Measurements from ENCODE around the gene CA4.
"Not testable (repeated sequence)": the region's sequence is repeated elsewhere in the genome, so short reads cannot be mapped to it uniquely, and the experiment has no call there.

The CA4 gene

GRCh38 chr17:60171753-60172079 is 21.9 kb downstream of the CA4 start:
- in situ Hi-C loops (cut with HindIII; ENCODE audit: low sequenced_read_pairs): no loop called here
- H3K4me3 ChIP-seq (ENCODE audit: low read depth, low read length): no peak overlapping the region
- no peak for DNase-seq (ENCODE audit: low read depth)
- no peak for TF ChIP-seq CTCF (IDR thresholded peaks at IDR 0.05; ENCODE audit: low read depth, low read length, missing control alignments)

- in situ Hi-C loops (cut with HindIII; ENCODE audit: low sequenced_read_pairs): no loop called here
- TF ChIP-seq CTCF (IDR thresholded peaks at IDR 0.05; ENCODE audit: low read depth, low read length, missing control alignments): no peak
- DNase-seq (ENCODE audit: low read depth): no peak
- no peak overlapping the region for H3K4me3 ChIP-seq (ENCODE audit: low read depth, low read length)
Measured at GRCh38 chr17:60173304-60173819, 23.6 kb downstream of the CA4 start.

GRCh38 chr17:60174035-60174434 is 24.3 kb downstream of the CA4 start:
- no peak for TF ChIP-seq CTCF (IDR thresholded peaks at IDR 0.05; ENCODE audit: low read depth, low read length, missing control alignments)
- no peak overlapping the region for H3K4me3 ChIP-seq (ENCODE audit: low read depth, low read length)
- DNase-seq (ENCODE audit: low read depth): no peak
- in situ Hi-C loops (cut with HindIII; ENCODE audit: low sequenced_read_pairs): no loop called here

GRCh38 chr17:60174767-60175166 is 25.0 kb downstream of the CA4 start:
- in situ Hi-C loops (cut with HindIII; ENCODE audit: low sequenced_read_pairs); H3K4me3 ChIP-seq (ENCODE audit: low read depth, low read length); DNase-seq (ENCODE audit: low read depth): not testable (repeated sequence)
- peak; percentile 38 for TF ChIP-seq CTCF (IDR thresholded peaks at IDR 0.05; ENCODE audit: low read depth, low read length, missing control alignments)

- DNase-seq (ENCODE audit: low read depth); H3K4me3 ChIP-seq (ENCODE audit: low read depth, low read length); in situ Hi-C loops (cut with HindIII; ENCODE audit: low sequenced_read_pairs): not testable (repeated sequence)
Measured at GRCh38 chr17:60176763-60177162, 27.0 kb downstream of the CA4 start.

- DNase-seq (ENCODE audit: low read depth); in situ Hi-C loops (cut with HindIII; ENCODE audit: low sequenced_read_pairs); H3K4me3 ChIP-seq (ENCODE audit: low read depth, low read length): not testable (repeated sequence)
Measured at GRCh38 chr17:60178180-60178579, 28.4 kb downstream of the CA4 start.

GRCh38 chr17:60180380-60180779 is 30.6 kb downstream of the CA4 start:
- DNase-seq (ENCODE audit: low read depth); H3K4me3 ChIP-seq (ENCODE audit: low read depth, low read length); in situ Hi-C loops (cut with HindIII; ENCODE audit: low sequenced_read_pairs): not testable (repeated sequence)

GRCh38 chr17:60186372-60186771 is 36.6 kb downstream of the CA4 start:
- in situ Hi-C loops (cut with HindIII; ENCODE audit: low sequenced_read_pairs): not testable (repeated sequence)

GRCh38 chr17:60186846-60187745 is 37.3 kb downstream of the CA4 start:
- H3K4me3 ChIP-seq (ENCODE audit: low read depth, low read length); DNase-seq (ENCODE audit: low read depth); in situ Hi-C loops (cut with HindIII; ENCODE audit: low sequenced_read_pairs): not testable (repeated sequence)

More at GRCh38 chr17:60186372-60186771, 36.6 kb downstream of the CA4 start:
- DNase-seq (ENCODE audit: low read depth); H3K4me3 ChIP-seq (ENCODE audit: low read depth, low read length): not testable (repeated sequence)
